CD4-positive, alpha-beta T cell (primary cell): ENCODE results near the gene FOXO1. TPM values are rescaled to one million over a fixed set of nuclear protein-coding genes. Genes with fewer than 3 reads are reported as not detected.

Experiments
- ATAC-seq: fragments of 200-7000 bp; cut with Tn5 transposase; one replicate; pipeline ENCODE4 v1.10.0; 2022; ENCODE audit warnings: mild to moderate bottlenecking; ENCODE audit not compliant: poor library complexity
- CTCF ChIA-PET: fragments of 350-600 bp; sonication (Branson Sonifier 250); formaldehyde crosslinking; loops from one replicate; lab custom pipeline; 2021; ENCODE audit warnings: antibody characterized with exemption, inconsistent platforms; lab: Charles Lee
- POLR2A ChIA-PET: fragments of 350-600 bp; sonication (Branson Sonifier 250); formaldehyde crosslinking; loops from one replicate; lab custom pipeline; 2021; ENCODE audit warnings: antibody characterized with exemption, inconsistent platforms; lab: Charles Lee
- DNase-seq, 14 experiments: peaks; one replicate each; pipeline ENCODE4 v3.0.0-alpha.2; 2013 to 2020; ENCODE audit warnings: mixed read lengths in 2 of 14
- H3K27ac ChIP-seq, 2 donors: one replicate each; pipeline versions ENCODE4 v1.5.1 to v1.7.0; 2013; ENCODE audit warnings: low read length in 2 of 2, low read depth in 1 of 2, mild to moderate bottlenecking in 1 of 2
- H3K27me3 ChIP-seq, 2 experiments: 1 replicate in 1 of 2; 2 replicates in 1 of 2; pipeline versions ENCODE4 v1.6.1 to v1.7.0; 2013; ENCODE audit warnings: low read length in 2 of 2, control low read depth in 1 of 2, mild to moderate bottlenecking in 1 of 2, moderate library complexity in 1 of 2; ENCODE audit not compliant: insufficient read depth in 2 of 2, control insufficient read depth in 1 of 2
- H3K36me3 ChIP-seq: one replicate; pipeline ENCODE4 v1.6.1; 2013; ENCODE audit warnings: low read length, control low read depth; ENCODE audit not compliant: insufficient read depth
- H3K4me1 ChIP-seq: one replicate; pipeline ENCODE4 v1.6.1; 2013; ENCODE audit warnings: low read length, control low read depth; ENCODE audit not compliant: insufficient read depth
- H3K4me3 ChIP-seq: one replicate; pipeline ENCODE4 v1.5.1; 2013; ENCODE audit warnings: mild to moderate bottlenecking, low read length, moderate library complexity
- H3K9me3 ChIP-seq, 2 experiments: 1 replicate in 1 of 2; 2 replicates in 1 of 2; pipeline versions ENCODE4 v1.6.1 to v1.7.0; 2013; ENCODE audit warnings: low read length in 2 of 2, mild to moderate bottlenecking in 2 of 2, control low read depth in 1 of 2, moderate library complexity in 1 of 2; ENCODE audit not compliant: control insufficient read depth in 1 of 2, insufficient read depth in 1 of 2
- H3K27ac Mint-ChIP-seq: one replicate; pipeline ENCODE4 v1.8.0; 2020; ENCODE audit warnings: mixed read lengths
- H3K27me3 Mint-ChIP-seq: one replicate; pipeline ENCODE4 v1.8.0; 2021; ENCODE audit warnings: mixed read lengths
- H3K36me3 Mint-ChIP-seq: one replicate; pipeline ENCODE4 v1.8.0; 2021; ENCODE audit warnings: low read depth, mixed read lengths
- H3K4me1 Mint-ChIP-seq: one replicate; pipeline ENCODE4 v1.8.0; 2021; ENCODE audit warnings: low read depth, mixed read lengths
- H3K4me3 Mint-ChIP-seq: one replicate; pipeline ENCODE4 v1.8.0; 2020; ENCODE audit warnings: mild to moderate bottlenecking, mixed read lengths
- H3K9me3 Mint-ChIP-seq: one replicate; pipeline ENCODE4 v1.8.0; 2020; ENCODE audit warnings: mixed read lengths
- intact Hi-C, 2 experiments: fragments of 100-400 bp; cut with DNase I in 1 of 2; cut with micrococcal nuclease in 1 of 2; formaldehyde crosslinking; loops; one replicate each; pipeline versions ENCODE4 v1.15.1 to v1.9.0; 2023 to 2025; cut with DNase I, micrococcal nuclease
- total RNA-seq, 174 experiments: library from RNA in 2 of 174; stranded (reverse) in 2 of 174; gene quantifications; one replicate each; pipeline ENCODE4 v1.2.3 and lab custom pipeline; 2021 to 2026
- TF ChIP-seq, protein P1 (sequence below): fragments of 200-600 bp; IDR thresholded peaks from one replicate; pipeline ENCODE4 v1.8.0; 2022; ENCODE audit warnings: antibody characterized with exemption, mild to moderate bottlenecking

The FOXO1 gene
- total RNA-seq, 2 experiments from 2014 or later, result 93.1 to 101 TPM

DNA sequence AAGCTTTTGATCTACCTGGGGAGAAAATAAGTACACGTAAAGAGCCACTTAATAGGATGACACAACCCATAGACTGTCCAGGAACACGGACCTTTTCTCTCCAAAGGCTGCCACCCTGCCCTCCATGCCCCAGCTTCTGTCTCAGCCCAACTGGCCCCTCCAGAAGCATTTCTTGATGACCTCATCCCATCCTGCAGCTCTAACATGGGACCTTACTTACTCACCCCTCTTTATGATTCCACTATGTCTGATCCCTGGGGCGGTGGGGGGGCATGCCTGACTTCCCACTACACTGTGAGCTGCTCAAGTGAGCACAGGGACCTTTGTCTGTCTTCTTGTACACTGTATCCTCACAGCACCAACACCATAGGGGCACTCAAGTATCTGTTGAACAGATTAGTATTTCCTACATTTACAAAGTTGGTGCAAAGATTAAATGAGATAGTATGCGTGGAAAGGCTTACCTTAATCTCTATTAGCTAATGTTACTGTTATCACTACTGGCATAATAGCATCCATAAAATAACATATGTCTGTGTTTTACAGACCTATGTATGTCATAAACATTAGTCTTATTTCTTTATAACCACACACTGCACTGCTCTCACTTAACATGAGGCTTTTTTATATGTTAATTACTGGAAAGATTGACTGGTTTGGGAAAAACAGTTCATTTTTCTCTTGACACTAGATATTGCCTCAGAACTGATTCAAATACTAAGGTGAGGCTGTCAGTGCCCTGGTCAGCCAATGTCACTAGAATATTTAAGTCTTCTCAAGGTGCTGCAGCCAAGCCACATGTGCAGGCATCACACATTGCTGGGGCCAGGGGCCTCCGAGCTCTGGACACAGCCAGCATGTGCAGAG lies 100.9 kb downstream of the FOXO1 start:
- no peaks in the 10 kb centered on the region for H3K9me3 ChIP-seq
- ChIA-PET CTCF (interaction anchor here (1.3 to 1.4 kb wide), 3 partner anchors 40 to 496 kb away, joined by 3 read pairs; no protein-coding TSS in a partner anchor), POLR2A (interaction anchor here (0.5 to 1.8 kb wide), 9 partner anchors 11 to 82 kb away, joined by 3 to 5 read pairs (median 3); no protein-coding TSS in a partner anchor)
- no peak overlapping the region for H3K4me3 ChIP-seq
- H3K4me1 ChIP-seq, result peaks cover 78% of the 10 kb centered on the region
- Mint-ChIP-seq H3K27ac (peak overlapping the region; percentile 79), H3K4me3 (peak overlapping the region; percentile 65), H3K27me3 (no peaks in the 10 kb centered on the region), H3K36me3 (peaks cover 20% of the 10 kb centered on the region), H3K9me3 (no peaks in the 10 kb centered on the region), H3K4me1 (peaks cover 92% of the 10 kb centered on the region)
- no peaks in the 10 kb centered on the region for H3K27me3 ChIP-seq
- intact Hi-C loops, result loop anchor here in 1 of 2 experiments (5.0 kb wide), 1 partner anchor 97 kb away; no protein-coding TSS in a partner anchor
- peaks cover 3% of the 10 kb centered on the region for H3K36me3 ChIP-seq
- no peak for ATAC-seq
- TF ChIP-seq, protein P1, sequence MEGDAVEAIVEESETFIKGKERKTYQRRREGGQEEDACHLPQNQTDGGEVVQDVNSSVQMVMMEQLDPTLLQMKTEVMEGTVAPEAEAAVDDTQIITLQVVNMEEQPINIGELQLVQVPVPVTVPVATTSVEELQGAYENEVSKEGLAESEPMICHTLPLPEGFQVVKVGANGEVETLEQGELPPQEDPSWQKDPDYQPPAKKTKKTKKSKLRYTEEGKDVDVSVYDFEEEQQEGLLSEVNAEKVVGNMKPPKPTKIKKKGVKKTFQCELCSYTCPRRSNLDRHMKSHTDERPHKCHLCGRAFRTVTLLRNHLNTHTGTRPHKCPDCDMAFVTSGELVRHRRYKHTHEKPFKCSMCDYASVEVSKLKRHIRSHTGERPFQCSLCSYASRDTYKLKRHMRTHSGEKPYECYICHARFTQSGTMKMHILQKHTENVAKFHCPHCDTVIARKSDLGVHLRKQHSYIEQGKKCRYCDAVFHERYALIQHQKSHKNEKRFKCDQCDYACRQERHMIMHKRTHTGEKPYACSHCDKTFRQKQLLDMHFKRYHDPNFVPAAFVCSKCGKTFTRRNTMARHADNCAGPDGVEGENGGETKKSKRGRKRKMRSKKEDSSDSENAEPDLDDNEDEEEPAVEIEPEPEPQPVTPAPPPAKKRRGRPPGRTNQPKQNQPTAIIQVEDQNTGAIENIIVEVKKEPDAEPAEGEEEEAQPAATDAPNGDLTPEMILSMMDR, result no peak
- H3K27ac ChIP-seq, result peak overlapping the region in 1 of 2 donors; percentile 29
- peak in 1 of 14 experiments; percentile 17 for DNase-seq

DNA sequence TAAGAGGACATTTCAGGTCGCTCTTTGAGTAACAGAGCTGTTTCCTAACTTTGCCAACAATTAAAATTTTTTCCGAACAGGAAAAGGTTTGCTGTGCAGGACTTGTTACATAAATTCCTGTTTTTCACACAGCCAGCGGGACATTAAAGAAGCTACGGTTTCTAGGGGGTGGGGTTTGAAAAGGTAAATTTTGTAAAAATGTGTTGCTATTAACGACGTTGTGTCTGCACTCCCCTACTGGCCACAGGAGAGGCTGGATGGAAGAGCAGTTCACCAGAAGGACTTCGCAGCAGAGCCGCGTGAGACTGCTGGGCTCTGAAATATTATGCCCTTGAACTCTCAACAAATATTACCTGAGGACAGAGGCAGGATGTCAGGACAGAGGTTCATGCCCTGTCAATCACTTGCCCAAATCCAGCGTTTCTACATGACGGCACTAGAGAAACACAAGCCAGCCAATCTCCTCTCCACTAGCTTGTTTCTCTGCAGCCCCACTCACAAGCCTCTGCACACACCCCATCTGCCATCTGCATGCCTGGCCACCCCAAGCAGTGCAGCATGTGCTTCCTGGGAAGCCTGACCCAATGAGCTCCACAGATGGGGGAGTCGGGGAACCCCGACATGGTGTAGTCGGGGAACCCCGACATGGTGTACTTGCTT lies 102.0 kb downstream of the FOXO1 start:
- H3K36me3 Mint-ChIP-seq, result peaks cover 30% of the 10 kb centered on the region
- H3K9me3 ChIP-seq, result no peaks in the 10 kb centered on the region
- ChIA-PET CTCF (interaction anchor here (1.3 kb wide), 2 partner anchors 119 to 495 kb away, joined by 3 read pairs; no protein-coding TSS in a partner anchor), POLR2A (interaction anchor here (0.5 to 1.8 kb wide), 13 partner anchors 11 to 175 kb away, joined by 3 to 5 read pairs (median 3); no protein-coding TSS in a partner anchor)
- H3K4me3 Mint-ChIP-seq, result peak overlapping the region; percentile 65
- H3K4me1 Mint-ChIP-seq, result peaks cover 93% of the 10 kb centered on the region
- intact Hi-C loops, result loop anchor here in 1 of 2 experiments (5.0 kb wide), 1 partner anchor 98 kb away; no protein-coding TSS in a partner anchor
- H3K9me3 Mint-ChIP-seq, result no peaks in the 10 kb centered on the region
- DNase-seq (peak in 3 of 14 experiments; percentile 22 to 63 (median 57)), ATAC-seq (peak; percentile 21)
- H3K4me3 ChIP-seq, result no peak overlapping the region
- H3K27me3 Mint-ChIP-seq, result no peaks in the 10 kb centered on the region
- H3K27me3 ChIP-seq, result no peaks in the 10 kb centered on the region
- H3K36me3 ChIP-seq, result peaks cover 14% of the 10 kb centered on the region
- H3K27ac ChIP-seq, result peak overlapping the region in 1 of 2 donors; percentile 29
- TF ChIP-seq, protein P1, result no peak
- H3K27ac Mint-ChIP-seq, result peak overlapping the region; percentile 79
- H3K4me1 ChIP-seq, result peaks cover 80% of the 10 kb centered on the region
